Measurements from ENCODE around the gene LRP1B. TPM values are rescaled to one million over a fixed set of nuclear protein-coding genes. Genes with fewer than 3 reads are reported as not detected.

LRP1B gene
- polyA plus RNA-seq, 1 donor from 2014 or later, result 12.7 TPM

DNA sequence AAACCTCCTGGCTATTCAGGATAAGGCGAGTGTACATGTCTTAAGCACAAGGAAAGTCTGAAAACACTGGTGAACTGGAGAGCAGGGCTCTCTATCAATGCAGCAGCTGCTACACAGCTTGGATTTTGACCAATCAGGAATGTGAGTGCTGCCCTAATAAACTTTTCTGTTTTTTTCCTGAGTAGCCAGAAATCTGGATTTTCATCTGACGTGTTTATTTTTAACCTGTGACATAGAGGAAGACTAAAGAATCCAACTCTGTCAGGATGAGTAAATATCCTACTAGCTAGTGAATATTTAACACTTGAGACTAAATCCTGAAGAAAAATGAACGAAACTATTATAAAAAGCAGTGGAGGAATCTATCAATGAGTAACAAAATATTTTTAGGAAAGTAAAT, 1638.9 kb downstream of the LRP1B start:
- Histone ChIP-seq H3K4me3 (ENCODE audit: low read length) (no peak overlapping the region), H3K36me3 (ENCODE audit: insufficient read depth, low read length) (no peaks in the 10 kb centered on the region), H2AFZ (ENCODE audit: low read depth, low read length) (no peak overlapping the region), H3K4me2 (ENCODE audit: low read length) (no peak overlapping the region), H3K9me2 (ENCODE audit: insufficient read depth, low read length) (no peaks in the 10 kb centered on the region), H3K27me3 (ENCODE audit: insufficient read depth, low read depth, low read length) (no peaks in the 10 kb centered on the region), H4K20me1 (ENCODE audit: insufficient read depth) (no peaks in the 10 kb centered on the region), H3K9ac (ENCODE audit: low read length) (no peak overlapping the region), H3K79me2 (replicated peaks; ENCODE audit: insufficient read depth, low read length) (no peaks in the 10 kb centered on the region), H3K27ac (ENCODE audit: low read length) (no peak overlapping the region), H3F3A (ENCODE audit: insufficient read depth, low read length, poor library complexity, severe bottlenecking) (no peaks in the 10 kb centered on the region), H3K9me3 (ENCODE audit: low read length) (no peaks in the 10 kb centered on the region)
- TF ChIP-seq RAD21 (conservative IDR thresholded peaks at IDR 0.05) (no peak), TAF1 (IDR thresholded peaks at IDR 0.05; ENCODE audit: low read depth) (no peak), SMC3 (conservative IDR thresholded peaks at IDR 0.05; ENCODE audit: poor library complexity) (no peak), EP300 (conservative IDR thresholded peaks at IDR 0.05; ENCODE audit: poor library complexity, severe bottlenecking) (no peak), MXI1 (conservative IDR thresholded peaks at IDR 0.05; ENCODE audit: poor library complexity, severe bottlenecking) (no peak), POLR2AphosphoS5 (IDR thresholded peaks at IDR 0.05) (no peak), EZH2 (IDR thresholded peaks at IDR 0.05; ENCODE audit: borderline replicate concordance, insufficient read depth, low read length, poor library complexity, severe bottlenecking) (no peak)
- TF ChIP-seq, protein P1, sequence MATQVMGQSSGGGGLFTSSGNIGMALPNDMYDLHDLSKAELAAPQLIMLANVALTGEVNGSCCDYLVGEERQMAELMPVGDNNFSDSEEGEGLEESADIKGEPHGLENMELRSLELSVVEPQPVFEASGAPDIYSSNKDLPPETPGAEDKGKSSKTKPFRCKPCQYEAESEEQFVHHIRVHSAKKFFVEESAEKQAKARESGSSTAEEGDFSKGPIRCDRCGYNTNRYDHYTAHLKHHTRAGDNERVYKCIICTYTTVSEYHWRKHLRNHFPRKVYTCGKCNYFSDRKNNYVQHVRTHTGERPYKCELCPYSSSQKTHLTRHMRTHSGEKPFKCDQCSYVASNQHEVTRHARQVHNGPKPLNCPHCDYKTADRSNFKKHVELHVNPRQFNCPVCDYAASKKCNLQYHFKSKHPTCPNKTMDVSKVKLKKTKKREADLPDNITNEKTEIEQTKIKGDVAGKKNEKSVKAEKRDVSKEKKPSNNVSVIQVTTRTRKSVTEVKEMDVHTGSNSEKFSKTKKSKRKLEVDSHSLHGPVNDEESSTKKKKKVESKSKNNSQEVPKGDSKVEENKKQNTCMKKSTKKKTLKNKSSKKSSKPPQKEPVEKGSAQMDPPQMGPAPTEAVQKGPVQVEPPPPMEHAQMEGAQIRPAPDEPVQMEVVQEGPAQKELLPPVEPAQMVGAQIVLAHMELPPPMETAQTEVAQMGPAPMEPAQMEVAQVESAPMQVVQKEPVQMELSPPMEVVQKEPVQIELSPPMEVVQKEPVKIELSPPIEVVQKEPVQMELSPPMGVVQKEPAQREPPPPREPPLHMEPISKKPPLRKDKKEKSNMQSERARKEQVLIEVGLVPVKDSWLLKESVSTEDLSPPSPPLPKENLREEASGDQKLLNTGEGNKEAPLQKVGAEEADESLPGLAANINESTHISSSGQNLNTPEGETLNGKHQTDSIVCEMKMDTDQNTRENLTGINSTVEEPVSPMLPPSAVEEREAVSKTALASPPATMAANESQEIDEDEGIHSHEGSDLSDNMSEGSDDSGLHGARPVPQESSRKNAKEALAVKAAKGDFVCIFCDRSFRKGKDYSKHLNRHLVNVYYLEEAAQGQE (IDR thresholded peaks at IDR 0.05; ENCODE audit: borderline replicate concordance), result no peak
- TF ChIP-seq, protein P2, sequence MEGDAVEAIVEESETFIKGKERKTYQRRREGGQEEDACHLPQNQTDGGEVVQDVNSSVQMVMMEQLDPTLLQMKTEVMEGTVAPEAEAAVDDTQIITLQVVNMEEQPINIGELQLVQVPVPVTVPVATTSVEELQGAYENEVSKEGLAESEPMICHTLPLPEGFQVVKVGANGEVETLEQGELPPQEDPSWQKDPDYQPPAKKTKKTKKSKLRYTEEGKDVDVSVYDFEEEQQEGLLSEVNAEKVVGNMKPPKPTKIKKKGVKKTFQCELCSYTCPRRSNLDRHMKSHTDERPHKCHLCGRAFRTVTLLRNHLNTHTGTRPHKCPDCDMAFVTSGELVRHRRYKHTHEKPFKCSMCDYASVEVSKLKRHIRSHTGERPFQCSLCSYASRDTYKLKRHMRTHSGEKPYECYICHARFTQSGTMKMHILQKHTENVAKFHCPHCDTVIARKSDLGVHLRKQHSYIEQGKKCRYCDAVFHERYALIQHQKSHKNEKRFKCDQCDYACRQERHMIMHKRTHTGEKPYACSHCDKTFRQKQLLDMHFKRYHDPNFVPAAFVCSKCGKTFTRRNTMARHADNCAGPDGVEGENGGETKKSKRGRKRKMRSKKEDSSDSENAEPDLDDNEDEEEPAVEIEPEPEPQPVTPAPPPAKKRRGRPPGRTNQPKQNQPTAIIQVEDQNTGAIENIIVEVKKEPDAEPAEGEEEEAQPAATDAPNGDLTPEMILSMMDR (IDR thresholded peaks at IDR 0.05; ENCODE audit: poor library complexity, severe bottlenecking), result no peak

DNA sequence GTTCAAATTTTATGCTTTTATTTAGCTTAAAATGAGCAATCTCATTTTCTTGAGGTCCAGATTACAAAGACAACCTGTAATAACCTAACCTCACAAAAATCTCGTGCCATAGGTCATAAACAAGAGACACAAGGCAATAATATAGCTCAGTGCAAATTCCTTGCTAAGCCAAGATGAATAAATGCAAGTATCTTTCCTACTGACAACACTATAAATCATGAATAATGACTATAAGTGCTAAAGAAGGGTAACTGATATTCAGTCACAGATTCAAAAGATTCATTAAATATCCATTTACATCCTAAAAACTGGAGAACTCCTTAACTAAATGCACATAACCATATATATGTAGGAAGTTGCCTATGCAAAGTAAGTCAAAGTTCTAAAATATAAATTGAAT, 1641.6 kb downstream of the LRP1B start:
- no peaks in the 10 kb centered on the region for H4K20me1 ChIP-seq (ENCODE audit: insufficient read depth)
- H3K27me3 ChIP-seq (ENCODE audit: insufficient read depth, low read depth, low read length), result no peaks in the 10 kb centered on the region
- H3K9me3 ChIP-seq (ENCODE audit: low read length), result no peaks in the 10 kb centered on the region
- no peaks in the 10 kb centered on the region for H3K79me2 ChIP-seq (replicated peaks; ENCODE audit: insufficient read depth, low read length)
- no peaks in the 10 kb centered on the region for H3K9me2 ChIP-seq (ENCODE audit: insufficient read depth, low read length)
- H3K4me2 ChIP-seq (ENCODE audit: low read length), result no peak overlapping the region
- H3K4me3 ChIP-seq (ENCODE audit: low read length), result no peak overlapping the region
- TF ChIP-seq RAD21 (conservative IDR thresholded peaks at IDR 0.05) (no peak), EP300 (conservative IDR thresholded peaks at IDR 0.05; ENCODE audit: poor library complexity, severe bottlenecking) (no peak), POLR2AphosphoS5 (IDR thresholded peaks at IDR 0.05) (no peak), EZH2 (IDR thresholded peaks at IDR 0.05; ENCODE audit: borderline replicate concordance, insufficient read depth, low read length, poor library complexity, severe bottlenecking) (no peak), TAF1 (IDR thresholded peaks at IDR 0.05; ENCODE audit: low read depth) (no peak), MXI1 (conservative IDR thresholded peaks at IDR 0.05; ENCODE audit: poor library complexity, severe bottlenecking) (no peak), SMC3 (conservative IDR thresholded peaks at IDR 0.05; ENCODE audit: poor library complexity) (no peak)
- TF ChIP-seq, protein P1 (IDR thresholded peaks at IDR 0.05; ENCODE audit: borderline replicate concordance), result no peak
- TF ChIP-seq, protein P2 (IDR thresholded peaks at IDR 0.05; ENCODE audit: poor library complexity, severe bottlenecking), result no peak
- no peak overlapping the region for H3K27ac ChIP-seq (ENCODE audit: low read length)
- no peak overlapping the region for H3K9ac ChIP-seq (ENCODE audit: low read length)
- H3K36me3 ChIP-seq (ENCODE audit: insufficient read depth, low read length), result no peaks in the 10 kb centered on the region
- no peak overlapping the region for H2AFZ ChIP-seq (ENCODE audit: low read depth, low read length)
- no peaks in the 10 kb centered on the region for H3F3A ChIP-seq (ENCODE audit: insufficient read depth, low read length, poor library complexity, severe bottlenecking)

Measured in neural cell (in vitro differentiated cells).